Measurements from ENCODE around the gene DEFB121.

GRCh38 chr20:31454361-31454760, 48.3 kb upstream of the DEFB121 start:
- TF ChIP-seq CTCF (conservative IDR thresholded peaks at IDR 0.05) (peak; percentile 18), ZFX (IDR thresholded peaks at IDR 0.05) (no peak)
